Measurements from ENCODE around the gene PTPRD. TPM values are rescaled to one million over a fixed set of nuclear protein-coding genes. Genes with fewer than 3 reads are reported as not detected.

The PTPRD gene
- total RNA-seq, 2 donors from 2014 or later = 19.6 to 101 TPM

DNA sequence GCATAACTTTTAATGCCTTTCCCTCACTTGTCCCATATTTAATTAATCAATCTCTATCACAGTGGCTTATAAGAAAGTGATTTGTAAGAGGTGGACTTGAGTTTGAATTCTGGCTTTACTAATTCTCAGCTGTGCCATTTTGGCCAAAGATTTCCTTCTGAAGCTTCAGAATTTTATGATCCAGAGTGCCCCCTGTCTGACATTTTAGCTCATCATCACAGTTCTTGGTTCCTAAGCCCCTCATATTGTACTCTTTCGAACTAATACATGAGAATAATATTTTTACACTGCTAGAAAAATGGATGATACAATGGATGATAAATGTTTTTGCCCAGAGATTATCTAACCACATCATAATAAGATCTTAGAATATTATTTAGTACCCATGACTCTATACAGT is 1014.1 kb downstream of the PTPRD start:
- DNase-seq (ENCODE audit: low spot score) = no peak
- TF ChIP-seq, protein P1, sequence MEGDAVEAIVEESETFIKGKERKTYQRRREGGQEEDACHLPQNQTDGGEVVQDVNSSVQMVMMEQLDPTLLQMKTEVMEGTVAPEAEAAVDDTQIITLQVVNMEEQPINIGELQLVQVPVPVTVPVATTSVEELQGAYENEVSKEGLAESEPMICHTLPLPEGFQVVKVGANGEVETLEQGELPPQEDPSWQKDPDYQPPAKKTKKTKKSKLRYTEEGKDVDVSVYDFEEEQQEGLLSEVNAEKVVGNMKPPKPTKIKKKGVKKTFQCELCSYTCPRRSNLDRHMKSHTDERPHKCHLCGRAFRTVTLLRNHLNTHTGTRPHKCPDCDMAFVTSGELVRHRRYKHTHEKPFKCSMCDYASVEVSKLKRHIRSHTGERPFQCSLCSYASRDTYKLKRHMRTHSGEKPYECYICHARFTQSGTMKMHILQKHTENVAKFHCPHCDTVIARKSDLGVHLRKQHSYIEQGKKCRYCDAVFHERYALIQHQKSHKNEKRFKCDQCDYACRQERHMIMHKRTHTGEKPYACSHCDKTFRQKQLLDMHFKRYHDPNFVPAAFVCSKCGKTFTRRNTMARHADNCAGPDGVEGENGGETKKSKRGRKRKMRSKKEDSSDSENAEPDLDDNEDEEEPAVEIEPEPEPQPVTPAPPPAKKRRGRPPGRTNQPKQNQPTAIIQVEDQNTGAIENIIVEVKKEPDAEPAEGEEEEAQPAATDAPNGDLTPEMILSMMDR (IDR thresholded peaks at IDR 0.05) = no peak

DNA sequence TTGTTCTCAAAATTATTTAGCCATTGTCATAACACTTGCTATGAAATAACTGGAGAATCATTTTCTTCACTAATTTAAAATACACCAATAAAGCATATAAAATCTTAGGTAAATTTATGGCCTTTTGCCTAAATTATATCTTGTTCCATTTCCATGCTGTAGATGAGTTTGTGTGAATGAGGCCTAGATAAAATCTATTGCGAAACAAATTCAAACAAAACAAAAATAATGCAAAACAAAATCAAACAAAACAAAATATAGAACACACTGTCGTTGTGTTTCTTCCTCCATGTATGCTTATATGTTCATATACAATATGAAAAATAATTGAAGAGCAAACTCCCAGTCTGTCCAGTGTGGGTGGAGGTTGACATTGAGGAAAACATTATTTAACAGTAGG is 1020.7 kb downstream of the PTPRD start:
- no peak overlapping the region for H3K4me3 ChIP-seq
- DNase-seq (ENCODE audit: low spot score) = no peak
- ATAC-seq (ENCODE audit: insufficient number of reproducible peaks, low FRiP score, low read depth) = no peak

More for the DNA sequence above, 1014.1 kb downstream of the PTPRD start:
- no peaks in the 10 kb centered on the region for H3K4me1 ChIP-seq (ENCODE audit: control insufficient read depth in 1 of 2, low read depth in 2 of 2)
- no peak overlapping the region for H3K4me3 ChIP-seq
- ATAC-seq (ENCODE audit: insufficient number of reproducible peaks, low FRiP score, low read depth) = no peak
- H3K27me3 ChIP-seq (replicated peaks; ENCODE audit: insufficient read depth) = no peaks in the 10 kb centered on the region
- no peaks in the 10 kb centered on the region for H3K36me3 ChIP-seq
- H3K27ac ChIP-seq = no peak overlapping the region
- H3K9me3 ChIP-seq = no peaks in the 10 kb centered on the region

DNA sequence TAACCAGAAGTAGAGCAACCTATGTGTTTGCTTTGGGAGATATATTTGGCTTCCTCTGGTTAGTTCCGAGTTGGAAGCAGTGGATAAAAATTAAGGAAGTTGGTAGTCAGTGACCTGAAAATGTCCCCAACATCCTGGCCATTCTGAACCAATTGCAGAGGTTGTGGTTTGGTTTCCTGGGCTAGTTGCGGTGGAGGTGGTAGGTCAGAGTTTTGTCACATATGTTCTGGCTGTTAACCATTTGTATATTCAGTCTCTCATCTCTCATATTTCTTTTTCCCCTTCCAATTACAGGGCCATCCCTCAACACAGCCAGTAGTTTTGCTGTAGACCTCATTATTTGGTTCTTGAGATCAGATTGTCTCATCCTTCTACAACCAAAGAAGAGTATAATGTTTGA is 1026.9 kb downstream of the PTPRD start:
- Histone ChIP-seq H3K36me3 (no peaks in the 10 kb centered on the region), H3K27me3 (replicated peaks; ENCODE audit: insufficient read depth) (no peaks in the 10 kb centered on the region), H3K27ac (no peak overlapping the region), H3K9me3 (no peaks in the 10 kb centered on the region), H3K4me3 (no peak overlapping the region), H3K4me1 (ENCODE audit: control insufficient read depth in 1 of 2, low read depth in 2 of 2) (no peaks in the 10 kb centered on the region)
- TF ChIP-seq, protein P1 (IDR thresholded peaks at IDR 0.05) = no peak
- ATAC-seq (ENCODE audit: insufficient number of reproducible peaks, low FRiP score, low read depth) (no peak), DNase-seq (ENCODE audit: low spot score) (no peak)

More for the DNA sequence above, 1020.7 kb downstream of the PTPRD start:
- no peaks in the 10 kb centered on the region for H3K4me1 ChIP-seq (ENCODE audit: control insufficient read depth in 1 of 2, low read depth in 2 of 2)
- no peaks in the 10 kb centered on the region for H3K36me3 ChIP-seq
- TF ChIP-seq, protein P1 (IDR thresholded peaks at IDR 0.05) = no peak
- no peak overlapping the region for H3K27ac ChIP-seq
- no peaks in the 10 kb centered on the region for H3K9me3 ChIP-seq
- H3K27me3 ChIP-seq (replicated peaks; ENCODE audit: insufficient read depth) = no peaks in the 10 kb centered on the region

DNA sequence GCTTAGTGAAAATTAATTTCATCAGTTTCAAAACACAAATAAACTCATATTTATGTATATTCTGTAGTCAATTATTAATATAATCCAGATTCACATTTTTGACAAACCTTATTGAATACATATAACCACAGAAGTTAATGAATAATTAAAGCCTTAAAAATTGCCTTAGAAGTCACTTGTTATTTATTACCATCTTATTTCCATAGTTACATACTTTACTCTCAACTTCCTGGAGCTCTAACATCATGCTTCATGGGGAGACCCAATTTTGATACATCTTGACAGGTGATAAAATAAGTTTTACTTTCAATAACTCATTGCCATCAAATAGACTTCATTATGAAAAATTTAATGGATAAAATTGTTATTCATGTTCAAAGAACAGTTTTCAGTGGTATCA is 1038.7 kb downstream of the PTPRD start:
- Histone ChIP-seq H3K4me3 (no peak overlapping the region), H3K4me1 (ENCODE audit: control insufficient read depth in 1 of 2, low read depth in 2 of 2) (no peaks in the 10 kb centered on the region), H3K9me3 (no peaks in the 10 kb centered on the region), H3K27me3 (replicated peaks; ENCODE audit: insufficient read depth) (no peaks in the 10 kb centered on the region), H3K36me3 (no peaks in the 10 kb centered on the region), H3K27ac (no peak overlapping the region)
- no peak for ATAC-seq (ENCODE audit: insufficient number of reproducible peaks, low FRiP score, low read depth)
- no peak for DNase-seq (ENCODE audit: low spot score)
- TF ChIP-seq, protein P1 (IDR thresholded peaks at IDR 0.05) = no peak

DNA sequence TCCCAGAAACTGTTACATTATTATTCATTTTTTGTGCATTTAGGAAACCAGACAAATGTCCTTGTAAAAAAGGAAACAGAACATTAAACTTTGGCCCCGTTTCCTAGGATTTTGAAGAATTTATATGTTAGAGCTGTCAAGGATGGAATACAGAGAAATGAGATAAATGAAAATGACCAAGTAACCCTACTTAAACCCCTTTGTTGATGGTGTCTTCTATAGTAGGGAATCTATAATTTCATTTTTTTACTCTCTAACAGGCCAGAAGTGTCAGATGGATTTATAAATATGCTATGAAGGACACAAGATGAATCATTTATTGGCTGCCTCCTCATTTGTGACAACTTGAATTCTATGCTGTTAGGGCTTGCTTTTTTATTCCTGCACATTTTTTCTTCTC is 1047.1 kb downstream of the PTPRD start:
- H3K9me3 ChIP-seq = no peaks in the 10 kb centered on the region
- no peak for DNase-seq (ENCODE audit: low spot score)
- H3K36me3 ChIP-seq = no peaks in the 10 kb centered on the region
- H3K4me1 ChIP-seq (ENCODE audit: control insufficient read depth in 1 of 2, low read depth in 2 of 2) = no peaks in the 10 kb centered on the region
- H3K27me3 ChIP-seq (replicated peaks; ENCODE audit: insufficient read depth) = no peaks in the 10 kb centered on the region
- TF ChIP-seq, protein P1 (IDR thresholded peaks at IDR 0.05) = no peak
- no peak overlapping the region for H3K27ac ChIP-seq
- ATAC-seq (ENCODE audit: insufficient number of reproducible peaks, low FRiP score, low read depth) = no peak
- no peak overlapping the region for H3K4me3 ChIP-seq
